ENCODE results near the gene SERPINB4. TPM values are rescaled to one million over a fixed set of nuclear protein-coding genes. Genes with fewer than 3 reads are reported as not detected.
"Not testable (repeated sequence)": the region's sequence is repeated elsewhere in the genome, so short reads cannot be mapped to it uniquely, and the experiment has no call there.

SERPINB4 gene
- polyA plus RNA-seq, 1 of the 3 experiments (the other 2 are of a cell fraction): not detected

DNA sequence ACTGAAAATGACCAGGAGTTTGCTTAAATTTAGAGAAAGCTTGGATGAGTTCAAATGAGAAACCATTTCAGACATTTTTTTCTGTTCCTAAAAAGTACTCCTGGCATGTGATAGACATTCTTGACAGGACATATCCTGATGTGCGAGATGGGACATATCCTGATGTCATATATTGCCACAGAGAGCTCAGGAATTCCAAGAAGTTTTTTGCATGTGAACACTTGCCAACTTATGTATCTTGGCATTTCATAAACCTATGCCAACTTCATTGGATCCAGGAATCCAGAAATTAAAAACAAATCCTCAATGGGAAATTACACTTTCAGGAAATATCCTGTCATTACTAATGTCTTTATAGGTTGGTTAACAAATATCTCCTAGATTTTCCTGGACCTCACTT is 20.5 kb upstream of the SERPINB4 start (continued):
- TF ChIP-seq, protein P1, sequence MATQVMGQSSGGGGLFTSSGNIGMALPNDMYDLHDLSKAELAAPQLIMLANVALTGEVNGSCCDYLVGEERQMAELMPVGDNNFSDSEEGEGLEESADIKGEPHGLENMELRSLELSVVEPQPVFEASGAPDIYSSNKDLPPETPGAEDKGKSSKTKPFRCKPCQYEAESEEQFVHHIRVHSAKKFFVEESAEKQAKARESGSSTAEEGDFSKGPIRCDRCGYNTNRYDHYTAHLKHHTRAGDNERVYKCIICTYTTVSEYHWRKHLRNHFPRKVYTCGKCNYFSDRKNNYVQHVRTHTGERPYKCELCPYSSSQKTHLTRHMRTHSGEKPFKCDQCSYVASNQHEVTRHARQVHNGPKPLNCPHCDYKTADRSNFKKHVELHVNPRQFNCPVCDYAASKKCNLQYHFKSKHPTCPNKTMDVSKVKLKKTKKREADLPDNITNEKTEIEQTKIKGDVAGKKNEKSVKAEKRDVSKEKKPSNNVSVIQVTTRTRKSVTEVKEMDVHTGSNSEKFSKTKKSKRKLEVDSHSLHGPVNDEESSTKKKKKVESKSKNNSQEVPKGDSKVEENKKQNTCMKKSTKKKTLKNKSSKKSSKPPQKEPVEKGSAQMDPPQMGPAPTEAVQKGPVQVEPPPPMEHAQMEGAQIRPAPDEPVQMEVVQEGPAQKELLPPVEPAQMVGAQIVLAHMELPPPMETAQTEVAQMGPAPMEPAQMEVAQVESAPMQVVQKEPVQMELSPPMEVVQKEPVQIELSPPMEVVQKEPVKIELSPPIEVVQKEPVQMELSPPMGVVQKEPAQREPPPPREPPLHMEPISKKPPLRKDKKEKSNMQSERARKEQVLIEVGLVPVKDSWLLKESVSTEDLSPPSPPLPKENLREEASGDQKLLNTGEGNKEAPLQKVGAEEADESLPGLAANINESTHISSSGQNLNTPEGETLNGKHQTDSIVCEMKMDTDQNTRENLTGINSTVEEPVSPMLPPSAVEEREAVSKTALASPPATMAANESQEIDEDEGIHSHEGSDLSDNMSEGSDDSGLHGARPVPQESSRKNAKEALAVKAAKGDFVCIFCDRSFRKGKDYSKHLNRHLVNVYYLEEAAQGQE (IDR thresholded peaks at IDR 0.05; ENCODE audit: low read depth, low read length): no peak
- TF ChIP-seq, protein P2, sequence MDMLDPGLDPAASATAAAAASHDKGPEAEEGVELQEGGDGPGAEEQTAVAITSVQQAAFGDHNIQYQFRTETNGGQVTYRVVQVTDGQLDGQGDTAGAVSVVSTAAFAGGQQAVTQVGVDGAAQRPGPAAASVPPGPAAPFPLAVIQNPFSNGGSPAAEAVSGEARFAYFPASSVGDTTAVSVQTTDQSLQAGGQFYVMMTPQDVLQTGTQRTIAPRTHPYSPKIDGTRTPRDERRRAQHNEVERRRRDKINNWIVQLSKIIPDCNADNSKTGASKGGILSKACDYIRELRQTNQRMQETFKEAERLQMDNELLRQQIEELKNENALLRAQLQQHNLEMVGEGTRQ (IDR thresholded peaks at IDR 0.05; ENCODE audit: borderline replicate concordance, low read depth, low read length): no peak

DNA sequence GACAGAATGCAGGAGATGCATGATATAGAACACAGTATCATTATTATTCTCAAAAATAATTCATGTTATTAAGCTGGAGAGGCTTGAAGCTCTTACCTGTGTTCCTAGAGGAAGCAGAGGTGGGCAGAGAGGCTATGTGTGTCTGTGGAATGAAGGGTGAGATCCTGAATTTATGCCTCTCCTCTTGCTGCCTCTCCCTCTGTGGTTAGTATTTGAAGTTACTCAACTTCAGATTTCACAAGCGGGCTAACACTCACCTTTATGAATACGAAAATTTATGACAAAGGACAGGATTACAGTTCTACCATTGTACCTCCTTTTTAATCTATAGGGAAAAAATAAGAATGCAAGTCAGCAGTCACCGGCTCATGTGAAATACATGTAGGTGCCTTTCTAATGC is 17.7 kb upstream of the SERPINB4 start, which contains the start of gene SERPINB3:
TSS of gene SERPINB3 (minus strand) at position 144 of the 400 bp plus-strand sequence. CDS start 677 bp downstream, outside the sequence.
- H3K36me3 ChIP-seq (replicated peaks in 1 of 2; ENCODE audit: control insufficient read depth in 1 of 2, insufficient read depth in 2 of 2, low read length in 1 of 2); H3K4me1 ChIP-seq (ENCODE audit: control insufficient read depth in 1 of 2, insufficient read depth in 2 of 2, low read depth in 1 of 2, low read length in 1 of 2); H3K27ac ChIP-seq (ENCODE audit: low read depth in 2 of 2, low read length in 1 of 2); CTCF ChIA-PET; H2AFZ ChIP-seq (ENCODE audit: low read depth); H3F3A ChIP-seq (replicated peaks; ENCODE audit: insufficient read depth); H3K4me3 ChIP-seq (ENCODE audit: low read depth in 2 of 2, low read length in 1 of 2); H3K27me3 ChIP-seq (ENCODE audit: insufficient read depth); H3K79me2 ChIP-seq (ENCODE audit: insufficient read depth); POLR2A ChIA-PET; H3K9ac ChIP-seq; H3K9me3 ChIP-seq; H4K20me1 ChIP-seq (ENCODE audit: insufficient read depth); H3K4me2 ChIP-seq; DNase-seq; H3K9me2 ChIP-seq: not testable (repeated sequence)
- 5% methylated on average over 2 of the region's 3 CpGs for WGBS (ENCODE audit: low lambda C conversion rate)

DNA sequence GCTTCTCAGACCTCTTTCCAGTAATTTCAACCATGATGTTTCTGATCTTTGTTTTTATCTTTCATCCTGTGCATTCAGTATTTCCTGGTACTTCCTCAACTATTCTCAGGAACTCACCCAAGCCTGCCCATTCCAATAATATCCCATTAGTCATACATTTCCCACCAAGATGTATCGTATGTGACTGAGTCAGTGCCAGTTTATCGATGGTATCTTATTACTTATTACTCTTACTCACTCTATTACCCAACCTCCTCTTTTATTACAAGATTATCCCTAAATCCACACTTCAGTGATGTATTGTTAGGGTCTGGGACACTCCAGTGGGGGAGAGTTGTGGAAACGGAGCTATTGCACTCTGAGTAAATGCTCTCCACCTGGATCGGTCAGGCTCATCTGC is 14.9 kb upstream of the SERPINB4 start:
- DNase-seq; H3K4me3 ChIP-seq (ENCODE audit: low read depth in 2 of 2, low read length in 1 of 2); H3K9me2 ChIP-seq; H3K27ac ChIP-seq (ENCODE audit: low read depth in 2 of 2, low read length in 1 of 2); H3K4me2 ChIP-seq; H2AFZ ChIP-seq (ENCODE audit: low read depth); H3F3A ChIP-seq (replicated peaks; ENCODE audit: insufficient read depth); H3K9ac ChIP-seq; H3K79me2 ChIP-seq (ENCODE audit: insufficient read depth); POLR2A ChIA-PET; H3K36me3 ChIP-seq (replicated peaks in 1 of 2; ENCODE audit: control insufficient read depth in 1 of 2, insufficient read depth in 2 of 2, low read length in 1 of 2); H4K20me1 ChIP-seq (ENCODE audit: insufficient read depth); H3K9me3 ChIP-seq; H3K27me3 ChIP-seq (ENCODE audit: insufficient read depth); H3K4me1 ChIP-seq (ENCODE audit: control insufficient read depth in 1 of 2, insufficient read depth in 2 of 2, low read depth in 1 of 2, low read length in 1 of 2): not testable (repeated sequence)
- WGBS (ENCODE audit: low lambda C conversion rate): 20% methylated on average over 4 of the region's 4 CpGs
- TF ChIP-seq JUND (IDR thresholded peaks at IDR 0.05) (peak; percentile 40; the same call in 1 of the 2 replicates), EP300 (IDR thresholded peaks at IDR 0.05; ENCODE audit: borderline replicate concordance in 1 of 2, low read depth in 1 of 2, low read length in 1 of 2) (peak in 1 of 2 experiments; percentile 30; a peak in 1 of 4 replicates), MEF2A (IDR thresholded peaks at IDR 0.05; ENCODE audit: borderline replicate concordance, low read depth) (0 out of 2 replicates have a peak, but pooled peaks have one; percentile 29), FOSL2 (IDR thresholded peaks at IDR 0.05; ENCODE audit: borderline replicate concordance, low read depth) (peak; percentile 29; the same call in 1 of the 2 replicates)
- TF ChIP-seq, protein P3, sequence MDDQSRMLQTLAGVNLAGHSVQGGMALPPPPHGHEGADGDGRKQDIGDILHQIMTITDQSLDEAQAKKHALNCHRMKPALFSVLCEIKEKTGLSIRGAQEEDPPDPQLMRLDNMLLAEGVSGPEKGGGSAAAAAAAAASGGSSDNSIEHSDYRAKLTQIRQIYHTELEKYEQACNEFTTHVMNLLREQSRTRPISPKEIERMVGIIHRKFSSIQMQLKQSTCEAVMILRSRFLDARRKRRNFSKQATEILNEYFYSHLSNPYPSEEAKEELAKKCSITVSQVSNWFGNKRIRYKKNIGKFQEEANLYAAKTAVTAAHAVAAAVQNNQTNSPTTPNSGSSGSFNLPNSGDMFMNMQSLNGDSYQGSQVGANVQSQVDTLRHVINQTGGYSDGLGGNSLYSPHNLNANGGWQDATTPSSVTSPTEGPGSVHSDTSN (IDR thresholded peaks at IDR 0.05): peak; percentile 23; the same call in 1 of the 2 replicates
- CTCF ChIA-PET: interaction anchor here (1.4 kb wide), 1 partner anchor 141 kb away, joined by 4 read pairs; no protein-coding TSS in a partner anchor

DNA sequence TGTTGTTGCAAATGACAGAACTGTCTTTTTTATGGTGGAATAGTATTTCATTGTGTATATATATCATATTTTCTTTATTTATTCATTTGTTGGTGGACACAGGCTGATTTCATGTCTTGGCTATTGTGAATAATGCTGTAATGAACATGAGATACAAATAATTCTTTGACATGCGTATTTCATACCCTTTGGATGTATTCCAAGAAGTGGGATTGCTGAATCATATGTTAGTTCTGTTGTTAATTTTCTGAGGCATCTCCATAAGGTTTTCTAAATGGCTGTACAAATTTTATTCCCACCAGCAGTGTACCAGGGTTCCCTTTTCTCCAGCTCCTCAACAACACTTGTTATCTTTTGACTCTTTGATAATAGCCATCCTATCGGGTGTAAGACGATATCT is 6.2 kb upstream of the SERPINB4 start:
- H3K36me3 ChIP-seq (replicated peaks in 1 of 2; ENCODE audit: control insufficient read depth in 1 of 2, insufficient read depth in 2 of 2, low read length in 1 of 2); H3K9ac ChIP-seq; H3K27ac ChIP-seq (ENCODE audit: low read depth in 2 of 2, low read length in 1 of 2); H3K4me3 ChIP-seq (ENCODE audit: low read depth in 2 of 2, low read length in 1 of 2); H3K9me3 ChIP-seq; POLR2A ChIA-PET; H2AFZ ChIP-seq (ENCODE audit: low read depth); H3K79me2 ChIP-seq (ENCODE audit: insufficient read depth); CTCF ChIA-PET; H3F3A ChIP-seq (replicated peaks; ENCODE audit: insufficient read depth); H3K4me1 ChIP-seq (ENCODE audit: control insufficient read depth in 1 of 2, insufficient read depth in 2 of 2, low read depth in 1 of 2, low read length in 1 of 2); H3K9me2 ChIP-seq; H3K4me2 ChIP-seq; H3K27me3 ChIP-seq (ENCODE audit: insufficient read depth); DNase-seq; H4K20me1 ChIP-seq (ENCODE audit: insufficient read depth): not testable (repeated sequence)
- 6% methylated on average over 3 of the region's 3 CpGs for WGBS (ENCODE audit: low lambda C conversion rate)
